ENCODE data around the gene ACVR2A. TPM values are rescaled to one million over a fixed set of nuclear protein-coding genes. Genes with fewer than 3 reads are reported as not detected.

ACVR2A gene
- total RNA-seq (2021; fragmentation: NEBNext Ultra II Directional; extraction: Animal tissue kit (Norgen Biotek cat#: 25700)): 1 to 10 TPM; 4.1 to 6.2 (median 5.0) TPM
- long read RNA-seq, full-length matches to known transcripts: 3 of 6 reads
- long read RNA-seq, partial matches to known transcripts: 1 of 6 reads
- long read RNA-seq, other reads (novel, unspliced or antisense): 2 of 6 reads

- TF ChIP-seq CTCF (IDR thresholded peaks at IDR 0.05): no peak
- Mint-ChIP-seq H3K36me3 (ENCODE audit: low read depth) (no peaks in the 10 kb centered on the region), H3K4me3 (peak within 1 kb of the TSS; percentile 98), H3K27me3 (ENCODE audit: insufficient read depth) (peaks cover 2% of the 10 kb centered on the region; the same call in 1 of the 2 replicates), H3K27ac (peak within 1 kb of the TSS; percentile 93), H3K9me3 (no peaks in the 10 kb centered on the region), H3K4me1 (ENCODE audit: low read depth) (peaks cover 41% of the 10 kb centered on the region)
- peak; percentile 24 for DNase-seq
Measured at GRCh38 chr2:147844697-147845410, at the start of gene ACVR2A. TSS of gene ACVR2A (plus strand) at chr2:147845029. CDS start at chr2:147845153, 124 bp downstream.

- no peak for DNase-seq
- no peak for TF ChIP-seq CTCF (IDR thresholded peaks at IDR 0.05)
- H3K4me3 Mint-ChIP-seq: no peak overlapping the region
- H3K4me1 Mint-ChIP-seq (ENCODE audit: low read depth): no peaks in the 10 kb centered on the region
- H3K9me3 Mint-ChIP-seq: no peaks in the 10 kb centered on the region
- no peak overlapping the region for H3K27ac Mint-ChIP-seq
- H3K36me3 Mint-ChIP-seq (ENCODE audit: low read depth): no peaks in the 10 kb centered on the region
- no peaks in the 10 kb centered on the region for H3K27me3 Mint-ChIP-seq (ENCODE audit: insufficient read depth)
Measured at GRCh38 chr2:147800316-147800715, 44.5 kb upstream of the ACVR2A start.

GRCh38 chr2:147806846-147807245, 38.0 kb upstream of the ACVR2A start:
- Mint-ChIP-seq H3K27ac (no peak overlapping the region), H3K4me1 (ENCODE audit: low read depth) (no peaks in the 10 kb centered on the region), H3K27me3 (ENCODE audit: insufficient read depth) (no peaks in the 10 kb centered on the region; the same call in 1 of the 2 replicates), H3K9me3 (no peaks in the 10 kb centered on the region), H3K4me3 (no peak overlapping the region), H3K36me3 (ENCODE audit: low read depth) (no peaks in the 10 kb centered on the region)
- no peak for TF ChIP-seq CTCF (IDR thresholded peaks at IDR 0.05)
- no peak for DNase-seq

GRCh38 chr2:147808520-147808919, 36.3 kb upstream of the ACVR2A start:
- no peaks in the 10 kb centered on the region; the same call in 1 of the 2 replicates for H3K27me3 Mint-ChIP-seq (ENCODE audit: insufficient read depth)
- no peak for DNase-seq
- H3K27ac Mint-ChIP-seq: no peak overlapping the region
- H3K36me3 Mint-ChIP-seq (ENCODE audit: low read depth): no peaks in the 10 kb centered on the region
- TF ChIP-seq CTCF (IDR thresholded peaks at IDR 0.05): no peak
- no peaks in the 10 kb centered on the region for H3K9me3 Mint-ChIP-seq
- no peak overlapping the region for H3K4me3 Mint-ChIP-seq
- H3K4me1 Mint-ChIP-seq (ENCODE audit: low read depth): no peaks in the 10 kb centered on the region

- no peak for TF ChIP-seq CTCF (IDR thresholded peaks at IDR 0.05)
- no peaks in the 10 kb centered on the region for H3K36me3 Mint-ChIP-seq (ENCODE audit: low read depth)
- H3K4me3 Mint-ChIP-seq: no peak overlapping the region
- no peaks in the 10 kb centered on the region for H3K4me1 Mint-ChIP-seq (ENCODE audit: low read depth)
- no peak overlapping the region for H3K27ac Mint-ChIP-seq
- no peak for DNase-seq
- H3K9me3 Mint-ChIP-seq: no peaks in the 10 kb centered on the region
- no peaks in the 10 kb centered on the region; the same call in 1 of the 2 replicates for H3K27me3 Mint-ChIP-seq (ENCODE audit: insufficient read depth)
Measured at GRCh38 chr2:147810883-147811765, 33.7 kb upstream of the ACVR2A start.
